Muscle layer of colon (tissue), 2 donors: ENCODE data around the gene CDIPT.

Source experiments
- H3K27ac ChIP-seq: one replicate; pipeline ENCODE4 v1.7.0; 2013; ENCODE audit warnings: low read depth, mild to moderate bottlenecking, low read length, moderate library complexity
- H3K27me3 ChIP-seq, 2 donors: one replicate each; pipeline ENCODE4 v1.7.0; 2013; ENCODE audit warnings: low read length in 2 of 2, mild to moderate bottlenecking in 2 of 2; ENCODE audit not compliant: insufficient read depth in 2 of 2, control insufficient read depth in 1 of 2
- H3K36me3 ChIP-seq: one replicate; pipeline ENCODE4 v1.7.0; 2013; ENCODE audit warnings: mild to moderate bottlenecking, low read length; ENCODE audit not compliant: insufficient read depth
- H3K4me1 ChIP-seq: one replicate; pipeline ENCODE4 v1.7.0; 2013; ENCODE audit warnings: mild to moderate bottlenecking, low read length; ENCODE audit not compliant: insufficient read depth
- H3K4me3 ChIP-seq, 2 donors: one replicate each; pipeline ENCODE4 v1.7.0; 2013; ENCODE audit warnings: low read length in 2 of 2, low read depth in 1 of 2, mild to moderate bottlenecking in 1 of 2, moderate library complexity in 1 of 2
- H3K9ac ChIP-seq: one replicate; pipeline ENCODE4 v1.7.0; 2013; ENCODE audit warnings: low read length
- H3K9me3 ChIP-seq: one replicate; pipeline ENCODE4 v1.7.0; 2013; ENCODE audit warnings: mild to moderate bottlenecking, low read length
- donor health status: abdominal sarcoma.
- donor health status: Adenocarcinoma of cecum.

Gene CDIPT

DNA sequence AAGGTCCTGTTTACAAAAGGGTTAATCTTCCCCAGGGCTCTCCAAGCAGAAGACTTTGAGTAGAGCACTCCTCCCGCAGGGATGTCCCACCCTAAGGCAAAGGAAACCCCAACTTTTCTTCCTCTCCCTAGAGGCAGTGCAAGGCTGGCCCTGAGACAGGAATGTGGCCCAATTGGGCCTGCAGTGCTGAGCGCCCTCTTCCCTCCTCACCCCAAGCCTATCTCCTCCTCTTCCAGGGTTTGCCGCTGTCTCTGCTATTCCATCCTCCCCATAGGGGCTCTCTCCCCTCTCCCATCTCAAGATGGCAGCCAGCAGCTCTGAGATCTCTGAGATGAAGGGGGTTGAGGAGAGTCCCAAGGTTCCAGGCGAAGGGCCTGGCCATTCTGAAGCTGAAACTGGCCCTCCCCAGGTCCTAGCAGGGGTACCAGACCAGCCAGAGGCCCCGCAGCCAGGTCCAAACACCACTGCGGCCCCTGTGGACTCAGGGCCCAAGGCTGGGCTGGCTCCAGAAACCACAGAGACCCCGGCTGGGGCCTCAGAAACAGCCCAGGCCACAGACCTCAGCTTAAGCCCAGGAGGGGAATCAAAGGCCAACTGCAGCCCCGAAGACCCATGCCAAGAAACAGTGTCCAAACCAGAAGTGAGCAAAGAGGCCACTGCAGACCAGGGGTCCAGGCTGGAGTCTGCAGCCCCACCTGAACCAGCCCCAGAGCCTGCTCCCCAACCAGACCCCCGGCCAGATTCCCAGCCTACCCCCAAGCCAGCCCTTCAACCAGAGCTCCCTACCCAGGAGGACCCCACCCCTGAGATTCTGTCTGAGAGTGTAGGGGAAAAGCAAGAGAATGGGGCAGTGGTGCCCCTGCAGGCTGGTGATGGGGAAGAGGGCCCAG lies 50.0 kb downstream of the CDIPT start:
- H3K4me1 ChIP-seq = peaks cover 70% of the 10 kb centered on the region
- peak overlapping the region; percentile 62 to 78 for H3K4me3 ChIP-seq
- H3K36me3 ChIP-seq = peaks cover 20% of the 10 kb centered on the region
- H3K9me3 ChIP-seq = no peaks in the 10 kb centered on the region
- H3K9ac ChIP-seq = peak overlapping the region; percentile 61
- no peaks in the 10 kb centered on the region for H3K27me3 ChIP-seq
- peak overlapping the region; percentile 98 for H3K27ac ChIP-seq

DNA sequence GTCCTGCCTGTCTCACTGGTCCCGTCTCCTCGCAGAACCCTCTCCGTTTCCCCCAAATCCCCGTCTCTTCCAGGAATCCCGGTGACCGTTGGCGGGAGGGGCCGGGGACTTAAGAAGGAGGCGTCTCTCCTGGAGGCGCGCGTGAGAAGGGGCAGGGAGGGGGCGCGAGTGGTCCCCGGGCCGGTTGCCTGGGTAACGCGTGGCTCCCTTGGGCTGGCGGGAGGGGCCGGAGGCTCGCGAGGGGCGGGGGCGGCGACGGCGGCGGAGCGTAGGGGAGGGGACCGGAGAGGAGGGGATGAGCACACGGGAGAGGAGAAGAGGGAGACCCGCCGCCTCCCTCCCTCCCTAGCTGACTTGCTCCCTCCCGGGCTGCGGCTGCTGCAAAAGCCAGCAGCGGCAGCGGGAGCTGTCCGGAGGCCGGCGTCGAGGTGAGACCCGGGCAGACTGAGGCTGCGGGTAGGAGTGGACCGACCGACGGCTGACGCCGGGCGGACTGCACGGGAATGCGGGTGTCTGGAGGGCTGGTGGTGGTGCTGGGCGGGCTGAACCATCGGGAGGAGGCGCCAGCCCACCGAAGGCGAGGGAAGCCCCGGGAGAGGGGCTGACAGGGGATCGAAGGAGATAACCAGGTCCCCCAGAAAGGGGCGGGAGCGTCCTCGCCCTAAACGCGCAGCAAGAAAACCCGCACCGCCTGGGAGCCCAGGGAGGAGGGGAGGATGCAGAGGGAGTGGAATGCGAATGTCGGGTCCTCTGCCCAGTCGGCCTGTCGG lies 50.9 kb downstream of the CDIPT start, which contains the start of gene PRRT2:
Gene PRRT2, plus strand, starts transcription at position 298 of the 770 bp plus-strand sequence. CDS start 862 bp downstream, outside the sequence.
- peak within 1 kb of the TSS; percentile 62 to 78 for H3K4me3 ChIP-seq
- peak within 1 kb of the TSS; percentile 61 for H3K9ac ChIP-seq
- H3K36me3 ChIP-seq = peaks cover 17% of the 10 kb centered on the region
- H3K27ac ChIP-seq = peak within 1 kb of the TSS; percentile 98
- H3K9me3 ChIP-seq = no peaks in the 10 kb centered on the region
- H3K27me3 ChIP-seq = no peaks in the 10 kb centered on the region
- H3K4me1 ChIP-seq = peaks cover 64% of the 10 kb centered on the region

DNA sequence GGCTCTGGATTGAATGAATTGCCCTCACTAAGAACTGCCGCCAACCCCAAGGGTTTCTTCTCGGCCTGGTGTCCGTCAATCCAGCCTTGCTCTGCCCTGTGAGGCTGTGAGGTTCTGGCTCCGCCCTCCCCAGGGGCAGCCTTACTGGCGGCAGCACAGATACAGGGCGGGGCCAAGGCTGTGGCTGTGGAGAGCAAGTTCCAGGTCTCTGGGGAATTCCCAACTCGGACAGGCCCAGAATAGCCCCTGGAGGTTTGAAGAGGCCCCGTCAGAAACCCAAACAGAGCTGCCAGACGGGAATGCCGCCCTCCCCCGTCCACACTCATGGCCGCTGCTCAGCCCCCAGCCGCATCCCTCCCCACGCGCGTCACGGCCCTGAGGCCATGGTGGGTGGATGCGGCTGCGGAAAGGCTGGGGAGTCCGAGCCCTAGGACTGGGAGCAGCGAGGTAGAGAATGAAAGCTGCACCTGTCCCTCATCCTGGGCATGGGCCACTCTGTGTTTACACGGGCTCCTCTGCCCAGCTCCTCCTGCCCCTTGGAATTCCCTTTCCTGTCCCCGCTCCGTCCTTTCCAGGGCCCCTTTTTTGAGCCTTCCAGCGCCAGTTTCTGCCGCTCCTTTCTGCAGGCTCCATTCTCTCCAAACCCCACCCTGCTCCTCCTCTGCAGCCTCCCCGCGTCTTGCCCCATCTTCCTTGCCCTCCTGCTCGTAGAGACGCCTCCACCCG lies 51.7 kb downstream of the CDIPT start:
- H3K9me3 ChIP-seq = no peaks in the 10 kb centered on the region
- peak overlapping the region; percentile 49 for H3K9ac ChIP-seq
- peaks cover 17% of the 10 kb centered on the region for H3K36me3 ChIP-seq
- H3K4me1 ChIP-seq = peaks cover 61% of the 10 kb centered on the region
- peak overlapping the region; percentile 98 for H3K27ac ChIP-seq
- H3K4me3 ChIP-seq = peak overlapping the region; percentile 62 to 78
- H3K27me3 ChIP-seq = no peaks in the 10 kb centered on the region

DNA sequence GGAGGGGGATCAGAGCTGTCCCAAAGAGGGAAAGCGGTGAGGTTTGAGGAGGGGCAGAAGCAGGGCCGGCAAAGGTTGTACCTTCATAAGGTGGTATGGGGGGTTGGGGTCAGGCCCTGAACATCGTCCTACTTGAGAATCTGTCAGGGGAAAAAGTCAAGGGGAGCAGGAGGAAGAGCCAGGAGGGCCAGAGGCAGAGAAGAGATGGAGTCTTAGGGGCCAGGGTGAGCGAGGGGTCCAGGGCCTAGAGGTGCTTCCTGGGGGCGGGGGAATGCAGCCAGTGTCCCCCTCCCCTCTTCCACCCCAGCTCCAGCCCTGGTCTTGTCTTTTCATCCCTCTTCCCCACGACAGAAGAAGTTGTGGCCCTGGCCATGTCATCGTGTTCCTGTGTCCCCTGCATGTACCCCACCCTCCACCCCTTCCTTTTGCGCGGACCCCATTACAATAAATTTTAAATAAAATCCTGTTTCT lies 52.3 kb downstream of the CDIPT start:
- peaks cover 61% of the 10 kb centered on the region for H3K4me1 ChIP-seq
- H3K36me3 ChIP-seq = peaks cover 17% of the 10 kb centered on the region
- H3K4me3 ChIP-seq = peak overlapping the region in 1 of 2 donors; percentile 78
- no peak overlapping the region for H3K9ac ChIP-seq
- no peaks in the 10 kb centered on the region for H3K9me3 ChIP-seq
- peak overlapping the region; percentile 98 for H3K27ac ChIP-seq
- no peaks in the 10 kb centered on the region for H3K27me3 ChIP-seq

DNA sequence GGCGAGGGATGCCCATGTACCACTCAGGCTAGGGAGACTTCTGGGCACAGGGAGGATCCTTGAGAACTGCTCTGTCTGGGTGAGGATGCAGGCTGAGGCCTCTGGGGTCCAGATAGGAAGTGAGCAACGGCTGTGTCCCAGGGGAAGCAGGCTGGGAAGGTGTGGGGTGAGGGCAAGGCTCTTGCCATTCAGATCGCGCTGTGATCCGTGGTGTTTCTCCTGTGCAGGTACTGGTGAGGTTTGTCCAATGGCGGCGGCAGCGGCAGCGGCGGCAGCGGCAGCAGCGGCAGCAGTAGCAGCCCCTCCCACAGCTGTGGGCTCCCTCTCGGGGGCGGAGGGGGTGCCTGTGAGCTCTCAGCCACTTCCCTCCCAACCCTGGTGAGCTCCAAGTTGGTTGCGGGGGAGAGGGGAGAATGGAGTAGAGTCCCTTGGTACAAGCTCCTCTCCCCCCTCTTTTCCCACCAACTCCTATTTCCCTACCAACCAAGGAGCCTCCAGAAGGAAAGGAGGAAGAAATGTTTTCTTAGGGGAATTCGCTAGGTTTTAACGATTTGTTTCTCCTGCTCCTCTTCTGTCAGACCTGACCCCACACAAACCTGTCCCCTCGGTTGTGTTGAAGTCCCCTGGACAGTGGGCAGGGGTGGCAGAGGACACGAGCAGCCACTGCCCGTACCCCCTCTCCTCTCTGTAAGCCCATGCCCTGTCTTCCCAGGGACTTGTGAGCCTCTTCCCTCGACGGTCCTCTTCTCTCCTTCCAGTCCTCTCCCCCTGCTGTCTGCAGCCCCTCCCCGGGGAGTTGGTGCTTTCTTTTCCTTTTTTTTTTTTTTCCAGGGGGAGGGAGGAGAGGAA lies 53.0 kb downstream of the CDIPT start:
- Histone ChIP-seq H3K27ac (peak overlapping the region; percentile 98), H3K4me3 (no peak overlapping the region), H3K4me1 (peaks cover 58% of the 10 kb centered on the region), H3K9ac (no peak overlapping the region), H3K27me3 (no peaks in the 10 kb centered on the region), H3K36me3 (peaks cover 17% of the 10 kb centered on the region), H3K9me3 (no peaks in the 10 kb centered on the region)

DNA sequence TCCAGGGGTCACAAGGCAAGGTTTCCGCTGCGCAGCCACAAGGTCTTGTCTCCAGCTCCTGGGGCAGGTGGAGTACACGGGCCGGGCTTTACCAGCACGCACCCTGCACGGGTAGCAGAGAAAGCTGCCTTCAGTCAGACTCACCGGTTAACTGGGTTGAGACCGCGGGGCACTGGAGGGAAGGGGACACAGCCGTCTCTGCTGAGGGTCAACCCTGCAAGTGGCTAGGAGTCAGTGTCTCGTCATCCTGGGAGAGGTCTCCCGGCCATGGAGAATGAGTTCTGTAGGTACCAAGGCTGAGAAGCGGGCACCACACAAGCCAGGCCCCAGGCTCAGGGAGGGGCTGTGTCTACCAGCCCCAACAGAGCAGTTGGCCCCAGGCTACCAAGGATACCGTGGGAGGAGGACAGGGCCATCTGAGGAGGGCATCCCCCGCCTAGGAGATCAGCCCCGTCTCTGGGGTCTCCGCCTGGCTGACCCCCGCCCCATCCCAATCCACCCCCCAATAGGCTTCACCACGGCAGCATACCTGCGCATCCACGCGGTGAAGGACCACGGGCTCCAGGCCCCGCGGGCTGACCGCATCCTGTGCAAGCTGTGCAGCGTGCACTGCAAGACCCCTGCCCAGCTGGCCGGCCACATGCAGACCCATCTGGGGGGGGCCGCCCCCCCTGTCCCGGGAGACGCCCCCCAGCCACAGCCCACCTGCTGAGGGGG lies 53.8 kb downstream of the CDIPT start:
- Histone ChIP-seq H3K27ac (peak overlapping the region; percentile 98), H3K4me1 (peaks cover 55% of the 10 kb centered on the region), H3K4me3 (peak overlapping the region in 1 of 2 donors; percentile 61), H3K9me3 (no peaks in the 10 kb centered on the region), H3K27me3 (no peaks in the 10 kb centered on the region), H3K9ac (peak overlapping the region; percentile 40), H3K36me3 (peaks cover 17% of the 10 kb centered on the region)
